ENCODE data around the gene NBPF10. TPM values are rescaled to one million over a fixed set of nuclear protein-coding genes. Genes with fewer than 3 reads are reported as not detected.
"Not testable (repeated sequence)": the region's sequence is repeated elsewhere in the genome, so short reads cannot be mapped to it uniquely, and the experiment has no call there.

Gene NBPF10
- 0.92 TPM for total RNA-seq
- long read RNA-seq, partial matches to known transcripts = 3 of 9 reads
- long read RNA-seq, other reads (novel, unspliced or antisense) = 6 of 9 reads

GRCh38 chr1:146144465-146144864, at the start of gene NBPF10:
TSS of gene NBPF10 (minus strand) at chr1:146144804. CDS start at chr1:146144769, 35 bp downstream.
- DNase-seq (ENCODE audit: low spot score); intact Hi-C loops (cut with DNase I): not testable (repeated sequence)

GRCh38 chr1:146174531-146174930, 29.9 kb upstream of the NBPF10 start:
- DNase-seq (ENCODE audit: low spot score) = peak; percentile 69
- intact Hi-C loops (cut with DNase I) = not testable (repeated sequence)

GRCh38 chr1:146167740-146168139, 23.1 kb upstream of the NBPF10 start:
- DNase-seq (ENCODE audit: low spot score); intact Hi-C loops (cut with DNase I): not testable (repeated sequence)

GRCh38 chr1:146167273-146167672, 22.7 kb upstream of the NBPF10 start:
- DNase-seq (ENCODE audit: low spot score); intact Hi-C loops (cut with DNase I): not testable (repeated sequence)

Other genes starting within 250 kb of the NBPF10 start
- 3.8 TPM for gene ITGA10, start 234.8 kb downstream of the NBPF10 start, total RNA-seq
- 17.4 TPM for gene PEX11B, start 226.1 kb downstream of the NBPF10 start, total RNA-seq
- gene RBM8A, start 217.3 kb downstream of the NBPF10 start, total RNA-seq = 74.2 TPM
- gene LIX1L, start 186.8 kb downstream of the NBPF10 start, total RNA-seq = 25.6 TPM
- 2.9 TPM for gene ANKRD34A, start 180.2 kb downstream of the NBPF10 start, total RNA-seq
- 36.8 TPM for gene POLR3GL, start 180.1 kb downstream of the NBPF10 start, total RNA-seq
- 689 TPM for gene TXNIP, start 148.2 kb downstream of the NBPF10 start, total RNA-seq
- 73.8 TPM for gene HJV, start 123.1 kb downstream of the NBPF10 start, total RNA-seq
- 16.8 TPM for gene NOTCH2NLA, start 84.2 kb upstream of the NBPF10 start, total RNA-seq